Stimulated activated memory B cell treated with anti-CD40 and anti-IgM and Interleukin-4, amounts not matched to agents 10 μg/mL and 1 μg/mL and 100 μg/mL, for 72 hours (primary cell): ENCODE data around the gene HAUS7.
A peak's percentile ranks its signal among the peaks of the same experiment; 100 is the strongest.
"Not testable (repeated sequence)": the region's sequence is repeated elsewhere in the genome, so short reads cannot be mapped to it uniquely, and the experiment has no call there.

Experiments
- ATAC-seq: fragments of 150-1000 bp; cut with Tn5 transposase; 2 replicates; pipeline ENCODE4 v1.10.0; 2021
- H3K27ac Mint-ChIP-seq: one replicate; pipeline ENCODE4 v1.8.0; 2022; ENCODE audit warnings: mild to moderate bottlenecking, mixed read lengths
- H3K27me3 Mint-ChIP-seq: one replicate; pipeline ENCODE4 v1.8.0; 2022; ENCODE audit warnings: mixed read lengths
- H3K36me3 Mint-ChIP-seq: one replicate; pipeline ENCODE4 v1.8.0; 2022; ENCODE audit warnings: mixed read lengths
- H3K4me1 Mint-ChIP-seq: one replicate; pipeline ENCODE4 v1.8.0; 2022; ENCODE audit warnings: mixed read lengths
- H3K4me3 Mint-ChIP-seq: one replicate; pipeline ENCODE4 v1.8.0; 2022; ENCODE audit warnings: mild to moderate bottlenecking, moderate library complexity, mixed read lengths
- H3K9me3 Mint-ChIP-seq: one replicate; pipeline ENCODE4 v1.8.0; 2022; ENCODE audit warnings: mixed read lengths

The HAUS7 gene

DNA sequence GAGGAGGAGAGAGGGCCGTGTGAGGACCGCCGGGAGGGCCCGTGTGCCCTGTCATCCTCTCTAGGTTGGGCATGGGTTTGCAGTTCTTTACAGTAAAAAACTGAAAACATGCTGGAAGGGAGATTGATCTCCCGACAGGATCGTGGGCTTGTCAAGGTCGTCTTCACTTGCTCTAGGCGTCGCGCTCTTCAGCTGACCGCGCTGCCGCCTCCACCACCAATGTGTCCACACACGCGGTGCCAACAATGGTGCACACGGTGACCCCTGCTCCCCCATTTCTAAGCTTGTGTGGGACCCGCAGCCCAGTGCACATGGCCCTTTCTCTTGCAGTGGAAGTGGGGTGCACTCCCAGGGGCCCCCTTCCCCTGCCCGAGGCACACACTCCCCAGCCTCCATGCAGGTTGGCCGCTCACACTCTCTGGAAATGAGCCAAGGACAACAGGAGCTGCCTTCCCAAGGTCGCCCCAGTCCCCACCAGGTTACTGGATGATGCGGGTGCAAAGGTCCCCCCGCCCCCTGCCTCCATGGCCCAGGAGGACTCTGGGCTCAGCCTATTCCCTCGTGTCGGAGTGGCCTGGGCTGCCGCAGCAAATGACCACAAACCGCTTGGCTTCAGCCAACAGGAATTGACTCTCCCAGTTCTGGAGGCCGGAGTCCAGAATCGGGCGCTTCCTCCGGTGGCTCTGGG, 60.8 kb downstream of the HAUS7 start:
- H3K36me3 Mint-ChIP-seq = no peaks in the 10 kb centered on the region
- no peaks in the 10 kb centered on the region for H3K27me3 Mint-ChIP-seq
- no peak overlapping the region for H3K4me3 Mint-ChIP-seq
- H3K9me3 Mint-ChIP-seq = no peaks in the 10 kb centered on the region
- ATAC-seq = no peak
- H3K4me1 Mint-ChIP-seq = peaks cover 15% of the 10 kb centered on the region
- no peak overlapping the region for H3K27ac Mint-ChIP-seq

DNA sequence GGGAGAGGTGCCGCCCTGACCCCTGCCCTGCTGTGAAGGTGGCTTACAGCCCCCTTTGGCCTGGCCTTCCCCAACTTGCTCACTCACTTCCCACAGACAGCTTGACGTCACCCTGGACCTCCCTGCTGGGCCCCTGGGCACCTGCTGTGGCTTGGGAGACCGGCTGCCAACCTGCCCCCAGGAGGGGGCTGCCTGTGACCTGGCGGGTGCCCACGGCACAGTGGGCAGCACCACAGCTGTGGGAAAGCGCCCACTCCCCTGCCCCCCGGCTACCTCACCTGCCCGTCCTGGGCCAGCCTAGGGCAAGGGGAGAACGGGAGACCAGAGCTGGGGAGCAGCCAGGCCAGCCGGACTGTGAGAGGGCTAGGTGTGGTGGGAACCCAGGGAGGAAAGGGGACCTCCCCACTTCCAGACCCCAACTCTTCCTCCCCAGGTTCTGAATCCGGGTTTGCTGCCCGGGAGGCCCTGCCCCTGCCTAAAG, 61.5 kb downstream of the HAUS7 start:
- no peaks in the 10 kb centered on the region for H3K36me3 Mint-ChIP-seq
- ATAC-seq = no peak
- H3K4me1 Mint-ChIP-seq = peaks cover 15% of the 10 kb centered on the region
- no peak overlapping the region for H3K27ac Mint-ChIP-seq
- no peaks in the 10 kb centered on the region for H3K27me3 Mint-ChIP-seq
- no peaks in the 10 kb centered on the region for H3K9me3 Mint-ChIP-seq
- H3K4me3 Mint-ChIP-seq = no peak overlapping the region

DNA sequence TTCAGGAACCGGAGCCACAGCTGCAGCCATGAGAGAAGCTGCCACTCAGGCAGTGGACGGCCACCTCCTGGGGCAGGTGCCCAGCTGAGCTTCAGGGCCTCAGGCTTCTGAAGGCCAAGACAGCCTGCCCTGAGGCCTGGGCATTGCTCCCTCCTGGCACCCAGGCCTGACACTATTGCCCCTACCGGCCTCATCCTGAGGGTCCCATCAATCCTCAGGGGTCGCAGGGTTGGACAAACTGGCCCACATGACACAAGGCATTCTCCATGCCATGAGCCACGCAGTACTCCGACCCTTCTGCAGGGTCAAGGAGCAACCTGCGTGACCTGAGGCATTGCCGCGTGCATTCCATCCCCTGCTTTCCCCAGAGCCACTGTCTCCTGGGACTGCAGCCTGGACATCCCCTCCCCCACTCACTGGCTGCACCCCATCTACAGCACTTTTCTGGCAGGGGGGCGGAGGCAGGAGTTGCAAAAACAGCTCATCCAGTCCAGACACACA, 62.1 kb downstream of the HAUS7 start:
- Mint-ChIP-seq H3K4me3 (no peak overlapping the region), H3K36me3 (no peaks in the 10 kb centered on the region), H3K9me3 (no peaks in the 10 kb centered on the region), H3K4me1 (peaks cover 15% of the 10 kb centered on the region), H3K27ac (no peak overlapping the region), H3K27me3 (no peaks in the 10 kb centered on the region)
- ATAC-seq = no peak

DNA sequence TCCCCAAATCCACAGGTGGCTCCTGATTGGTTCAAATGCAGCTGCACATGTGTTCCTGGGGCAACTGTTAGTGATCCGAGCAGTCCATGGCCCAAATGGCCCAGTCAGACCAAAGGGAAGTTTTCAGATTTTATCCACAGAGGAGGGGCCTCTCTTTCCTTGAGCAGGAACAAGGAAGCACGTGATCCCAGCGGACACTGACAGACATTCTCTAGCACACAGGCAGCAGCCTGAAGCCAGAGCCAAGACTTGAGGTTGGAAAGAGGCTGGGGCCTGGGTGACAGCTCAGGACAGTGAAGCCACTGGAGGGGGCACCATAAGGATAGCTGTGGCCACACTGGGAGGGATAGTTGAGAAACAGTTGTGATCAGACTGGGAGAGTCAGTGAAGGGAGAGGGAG, 62.6 kb downstream of the HAUS7 start:
- no peaks in the 10 kb centered on the region for H3K9me3 Mint-ChIP-seq
- ATAC-seq = no peak
- no peaks in the 10 kb centered on the region for H3K27me3 Mint-ChIP-seq

DNA sequence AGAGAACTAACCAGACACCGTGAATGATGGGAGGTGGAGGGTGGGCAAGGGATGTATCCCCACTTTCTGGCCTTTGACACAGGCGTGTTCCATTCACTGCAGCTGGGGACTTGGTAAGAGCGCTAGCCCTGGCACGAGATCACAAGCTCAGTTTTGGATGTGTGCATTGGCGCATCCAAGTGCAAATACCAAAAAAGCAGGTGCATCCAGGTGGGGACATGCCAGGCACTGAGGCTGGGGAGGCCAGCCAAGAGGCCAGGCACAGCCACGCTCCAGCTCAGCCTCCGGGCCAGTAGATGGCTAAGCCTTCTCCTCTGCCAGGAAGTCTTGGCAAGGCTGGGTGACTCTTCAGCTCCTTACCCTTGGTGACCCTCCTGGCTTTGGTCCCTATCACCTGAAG, 63.5 kb downstream of the HAUS7 start:
- no peak overlapping the region for H3K27ac Mint-ChIP-seq
- no peaks in the 10 kb centered on the region for H3K9me3 Mint-ChIP-seq
- H3K4me1 Mint-ChIP-seq = peaks cover 8% of the 10 kb centered on the region
- no peak for ATAC-seq
- H3K4me3 Mint-ChIP-seq = no peak overlapping the region
- no peaks in the 10 kb centered on the region for H3K36me3 Mint-ChIP-seq
- no peaks in the 10 kb centered on the region for H3K27me3 Mint-ChIP-seq

More for the DNA sequence above, 62.6 kb downstream of the HAUS7 start:
- Mint-ChIP-seq H3K4me3 (no peak overlapping the region), H3K36me3 (no peaks in the 10 kb centered on the region), H3K4me1 (peaks cover 15% of the 10 kb centered on the region), H3K27ac (no peak overlapping the region)

DNA sequence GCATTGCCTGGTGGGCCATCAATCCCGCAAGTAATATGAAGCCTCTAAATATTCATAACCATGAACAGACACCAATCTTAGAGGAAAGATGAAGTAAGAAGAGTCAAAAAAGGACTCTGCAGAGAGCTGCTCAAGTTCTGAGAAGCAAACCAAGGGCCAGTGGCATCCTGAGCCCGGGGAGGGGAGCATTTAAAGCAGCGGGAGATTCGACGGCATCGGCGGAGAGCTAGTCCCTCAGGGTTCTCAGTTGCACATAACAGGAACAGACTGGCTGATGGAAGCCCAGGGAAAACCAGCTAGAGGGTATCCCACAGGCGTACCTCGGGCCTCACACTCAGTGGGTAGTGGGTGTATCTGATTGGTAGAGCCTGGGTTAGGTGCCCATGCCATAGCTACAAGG, 64.4 kb downstream of the HAUS7 start:
- H3K4me1 Mint-ChIP-seq = peaks cover 4% of the 10 kb centered on the region
- H3K27ac Mint-ChIP-seq = no peak overlapping the region
- H3K27me3 Mint-ChIP-seq = no peaks in the 10 kb centered on the region
- H3K4me3 Mint-ChIP-seq = no peak overlapping the region
- ATAC-seq = no peak
- H3K36me3 Mint-ChIP-seq = no peaks in the 10 kb centered on the region
- H3K9me3 Mint-ChIP-seq = no peaks in the 10 kb centered on the region

DNA sequence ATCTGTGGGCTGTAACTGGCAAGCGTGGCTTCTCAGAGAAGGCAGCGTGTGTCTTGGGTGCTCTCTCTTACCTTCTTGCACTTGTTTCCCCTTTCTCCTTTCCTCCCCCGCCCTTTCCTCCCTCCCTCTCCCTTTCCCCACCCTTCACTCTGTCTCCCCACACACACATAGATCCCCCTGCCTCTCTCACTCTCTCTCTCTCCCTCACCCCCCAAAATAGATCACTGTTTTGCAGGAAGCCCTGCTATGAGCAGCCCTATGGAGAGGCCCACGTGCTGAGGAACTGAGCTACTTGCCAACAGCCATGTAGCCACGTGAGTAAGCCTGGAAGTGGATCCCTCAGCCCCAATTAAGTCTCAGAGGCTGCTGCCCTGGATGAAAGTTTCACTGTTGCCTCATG, 65.0 kb downstream of the HAUS7 start:
- H3K27me3 Mint-ChIP-seq = no peaks in the 10 kb centered on the region
- H3K4me1 Mint-ChIP-seq = no peaks in the 10 kb centered on the region
- H3K36me3 Mint-ChIP-seq = no peaks in the 10 kb centered on the region
- ATAC-seq = no peak
- no peaks in the 10 kb centered on the region for H3K9me3 Mint-ChIP-seq
- no peak overlapping the region for H3K4me3 Mint-ChIP-seq
- no peak overlapping the region for H3K27ac Mint-ChIP-seq

DNA sequence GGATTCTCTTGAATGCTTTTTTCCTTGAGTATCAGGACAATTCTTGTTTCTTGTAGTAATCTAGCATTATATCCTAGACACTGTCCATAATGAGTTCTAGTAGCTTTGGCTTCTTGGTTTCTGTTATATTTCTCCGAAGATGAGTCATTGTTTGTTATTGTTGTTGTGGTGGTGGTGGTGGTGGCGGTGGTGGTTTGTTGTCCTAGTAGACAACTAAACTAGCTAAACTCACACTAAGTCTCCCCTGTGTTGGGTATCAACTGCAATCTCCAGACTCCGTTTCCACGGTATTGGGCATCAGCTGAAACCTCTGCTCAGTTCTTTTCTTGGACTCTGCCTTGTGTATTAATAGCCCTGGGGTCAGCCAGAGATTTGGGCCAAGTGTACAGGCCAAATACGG, 66.0 kb downstream of the HAUS7 start:
- not testable (repeated sequence) for ATAC-seq, H3K4me3 Mint-ChIP-seq

DNA sequence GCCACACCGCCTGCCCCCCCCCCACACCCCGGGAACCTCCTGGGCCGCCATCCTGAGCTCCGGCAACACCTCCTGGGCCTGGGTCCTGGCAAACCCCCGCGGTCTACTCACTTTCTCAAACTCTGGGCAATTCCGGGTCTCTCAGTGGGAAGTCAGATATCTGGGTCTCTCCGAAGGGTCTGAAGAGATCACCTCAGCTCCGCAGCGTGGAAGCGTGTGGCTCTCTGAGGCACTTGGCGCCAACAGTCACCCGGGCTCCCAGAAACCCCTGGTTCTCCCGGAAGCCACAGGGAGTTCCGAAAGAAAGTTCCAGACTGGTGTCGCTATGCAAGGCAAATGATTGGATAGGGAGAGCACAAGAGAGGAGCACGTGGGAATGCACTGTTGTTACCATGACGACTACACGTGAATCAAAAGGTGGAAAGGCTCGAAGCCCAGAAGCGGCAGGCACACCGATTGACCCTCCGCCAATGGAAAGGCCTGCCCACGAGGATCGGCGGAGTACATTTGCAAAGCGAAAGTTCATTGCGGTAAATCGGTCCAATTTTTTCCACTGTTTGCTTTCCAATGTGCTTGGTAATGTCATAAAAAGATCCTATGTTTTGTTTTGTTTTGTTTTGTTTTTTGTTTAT, 69.1 kb downstream of the HAUS7 start, which contains the start of gene PNMA6E:
TSS of gene PNMA6E (minus strand) at position 218 of the 632 bp plus-strand sequence. CDS start 2,501 bp downstream, outside the sequence.
- Mint-ChIP-seq H3K27me3 (no peaks in the 10 kb centered on the region), H3K36me3 (no peaks in the 10 kb centered on the region), H3K4me1 (no peaks in the 10 kb centered on the region), H3K27ac (no peak within 1 kb of the TSS), H3K4me3 (no peak within 1 kb of the TSS), H3K9me3 (no peaks in the 10 kb centered on the region)
- no peak for ATAC-seq

More for the DNA sequence above, 66.0 kb downstream of the HAUS7 start:
- H3K36me3 Mint-ChIP-seq, H3K27ac Mint-ChIP-seq, H3K4me1 Mint-ChIP-seq, H3K9me3 Mint-ChIP-seq, H3K27me3 Mint-ChIP-seq: not testable (repeated sequence)

DNA sequence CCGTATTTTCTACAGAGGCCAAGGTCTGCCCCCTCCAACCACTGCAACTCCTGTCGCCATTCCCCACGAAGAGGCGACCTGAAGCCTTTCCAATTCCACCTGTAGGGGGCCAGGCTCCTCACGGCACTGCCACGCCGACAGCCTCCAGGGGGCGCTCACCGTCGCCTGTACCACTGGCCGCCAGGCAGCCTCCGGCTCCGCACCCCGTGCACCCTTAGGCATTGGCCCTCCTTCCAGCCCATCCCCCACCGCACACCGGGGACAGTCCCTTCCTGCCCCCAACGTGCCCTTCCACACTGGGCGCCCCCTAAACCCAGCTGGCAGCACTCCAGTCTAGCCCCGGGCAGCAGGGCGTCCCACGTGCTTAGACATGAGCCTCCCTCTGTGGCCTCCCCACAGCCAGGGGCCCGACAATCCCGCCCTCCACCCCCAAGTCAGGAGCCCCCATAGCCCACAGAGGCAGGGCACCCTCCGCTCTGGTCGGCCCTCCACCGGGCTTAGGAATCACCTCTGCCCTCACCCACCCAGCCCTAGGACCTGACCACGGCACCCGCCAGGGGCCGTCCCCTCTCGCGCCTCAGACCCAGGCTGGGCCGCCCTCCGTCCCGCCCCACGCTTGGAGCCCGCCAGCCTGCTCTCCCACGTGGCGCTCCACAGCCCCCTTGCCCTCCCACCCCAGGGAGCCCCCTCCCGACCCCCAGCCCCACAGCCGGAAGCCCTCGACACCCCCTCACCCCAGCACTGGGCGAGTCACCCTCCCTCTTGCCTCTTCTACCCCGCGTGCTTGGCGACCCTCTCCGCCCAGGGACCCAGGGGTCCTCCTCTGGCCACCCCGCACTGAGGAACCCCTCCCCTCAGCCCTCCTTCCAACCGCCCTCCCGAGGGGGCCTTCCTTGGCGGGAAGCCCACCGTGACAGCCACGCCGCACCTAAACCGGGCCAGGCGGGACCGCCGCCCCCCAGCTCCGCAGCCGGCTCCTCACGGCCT, 69.9 kb downstream of the HAUS7 start:
- Mint-ChIP-seq H3K27ac (no peak overlapping the region), H3K4me1 (no peaks in the 10 kb centered on the region), H3K27me3 (no peaks in the 10 kb centered on the region), H3K36me3 (no peaks in the 10 kb centered on the region), H3K4me3 (peak overlapping the region; percentile 7), H3K9me3 (no peaks in the 10 kb centered on the region)
- ATAC-seq = peak; percentile 57

DNA sequence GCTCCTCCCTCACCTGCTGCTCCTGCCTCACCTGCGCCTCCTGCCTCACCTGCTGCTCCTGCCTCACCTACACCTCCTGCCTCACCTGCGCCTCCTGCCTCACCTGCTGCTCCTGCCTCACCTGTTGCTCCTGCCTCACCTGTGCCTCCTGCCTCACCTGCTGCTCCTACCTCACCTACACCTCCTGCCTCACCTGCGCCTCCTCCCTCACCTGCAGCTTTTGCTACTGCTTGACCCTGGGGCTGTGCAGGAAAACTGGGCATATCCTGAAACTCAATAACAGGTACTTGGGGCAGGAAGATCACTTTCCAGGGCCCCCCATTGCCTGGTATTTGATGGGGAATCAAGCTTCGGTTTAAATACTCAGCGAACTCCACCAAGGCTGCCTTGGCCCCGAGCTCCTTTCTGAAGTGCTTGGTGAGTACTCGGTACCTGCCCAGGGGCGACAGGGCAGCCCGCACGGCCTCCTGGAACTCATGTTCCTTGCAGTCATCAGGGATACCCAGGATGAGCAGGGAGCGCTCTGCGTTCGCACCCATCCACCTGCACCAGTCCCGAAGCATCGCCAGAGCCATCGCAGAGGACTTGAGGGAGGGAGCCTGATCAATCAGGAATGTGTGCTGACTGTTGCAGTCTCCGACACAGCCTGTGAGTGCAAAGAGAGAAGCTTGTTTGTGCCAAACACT, 72.0 kb downstream of the HAUS7 start:
- ATAC-seq = no peak
- Mint-ChIP-seq H3K9me3 (no peaks in the 10 kb centered on the region), H3K27me3 (no peaks in the 10 kb centered on the region), H3K36me3 (no peaks in the 10 kb centered on the region), H3K4me3 (no peak overlapping the region), H3K27ac (no peak overlapping the region), H3K4me1 (no peaks in the 10 kb centered on the region)
